Measurements from ENCODE around the gene SPDYA. TPM values are rescaled to one million over a fixed set of nuclear protein-coding genes. Genes with fewer than 3 reads are reported as not detected.
A peak's percentile ranks its signal among the peaks of the same experiment; 100 is the strongest.
"Not testable (repeated sequence)": the region's sequence is repeated elsewhere in the genome, so short reads cannot be mapped to it uniquely, and the experiment has no call there.

Gene SPDYA
- total RNA-seq, 4 donors from 2014 or later, result 0.78 to 3.1 (median 1.8) TPM

DNA sequence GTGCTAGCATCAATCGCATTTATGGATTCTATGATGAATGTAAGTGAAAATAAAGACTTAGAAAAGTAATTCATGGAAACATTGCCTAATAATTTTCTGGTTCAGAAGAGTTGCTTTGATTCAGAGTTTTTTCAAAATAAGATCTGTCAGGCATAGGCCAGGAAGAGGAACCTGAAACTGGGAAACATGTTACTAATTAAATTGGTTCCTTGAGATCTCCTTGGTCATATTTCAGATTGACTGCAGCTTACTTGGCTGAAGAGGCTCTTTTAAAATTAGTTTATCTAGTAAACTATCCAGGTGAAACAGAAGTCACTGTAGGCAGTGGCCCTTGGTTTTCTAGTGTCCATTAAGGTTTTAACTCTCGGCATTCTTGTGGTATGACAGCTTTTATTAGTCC, 31.6 kb upstream of the SPDYA start:
- no peak for DNase-seq
- H3K27me3 ChIP-seq, result no peaks in the 10 kb centered on the region
- H3K4me3 ChIP-seq (replicated peaks in 1 of 3), result no peak overlapping the region
- 63 to 65% methylated on average over 2 of the region's 2 CpGs for WGBS, 2 donors
- peaks cover 18 to 19% of the 10 kb centered on the region in 2 donors for H3K36me3 ChIP-seq
- intact Hi-C loops (cut with DNase I), result no loop called here
- H3K9me3 ChIP-seq, result no peaks in the 10 kb centered on the region
- H3K27ac ChIP-seq, result peak overlapping the region; percentile 15 to 61 (median 27)
- no peak for TF ChIP-seq POLR2A (IDR thresholded peaks at IDR 0.05)
- TF ChIP-seq, protein P1, sequence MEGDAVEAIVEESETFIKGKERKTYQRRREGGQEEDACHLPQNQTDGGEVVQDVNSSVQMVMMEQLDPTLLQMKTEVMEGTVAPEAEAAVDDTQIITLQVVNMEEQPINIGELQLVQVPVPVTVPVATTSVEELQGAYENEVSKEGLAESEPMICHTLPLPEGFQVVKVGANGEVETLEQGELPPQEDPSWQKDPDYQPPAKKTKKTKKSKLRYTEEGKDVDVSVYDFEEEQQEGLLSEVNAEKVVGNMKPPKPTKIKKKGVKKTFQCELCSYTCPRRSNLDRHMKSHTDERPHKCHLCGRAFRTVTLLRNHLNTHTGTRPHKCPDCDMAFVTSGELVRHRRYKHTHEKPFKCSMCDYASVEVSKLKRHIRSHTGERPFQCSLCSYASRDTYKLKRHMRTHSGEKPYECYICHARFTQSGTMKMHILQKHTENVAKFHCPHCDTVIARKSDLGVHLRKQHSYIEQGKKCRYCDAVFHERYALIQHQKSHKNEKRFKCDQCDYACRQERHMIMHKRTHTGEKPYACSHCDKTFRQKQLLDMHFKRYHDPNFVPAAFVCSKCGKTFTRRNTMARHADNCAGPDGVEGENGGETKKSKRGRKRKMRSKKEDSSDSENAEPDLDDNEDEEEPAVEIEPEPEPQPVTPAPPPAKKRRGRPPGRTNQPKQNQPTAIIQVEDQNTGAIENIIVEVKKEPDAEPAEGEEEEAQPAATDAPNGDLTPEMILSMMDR (IDR thresholded peaks at IDR 0.05), result no peak
- peaks cover 12 to 29% of the 10 kb centered on the region in 2 donors for H3K4me1 ChIP-seq

DNA sequence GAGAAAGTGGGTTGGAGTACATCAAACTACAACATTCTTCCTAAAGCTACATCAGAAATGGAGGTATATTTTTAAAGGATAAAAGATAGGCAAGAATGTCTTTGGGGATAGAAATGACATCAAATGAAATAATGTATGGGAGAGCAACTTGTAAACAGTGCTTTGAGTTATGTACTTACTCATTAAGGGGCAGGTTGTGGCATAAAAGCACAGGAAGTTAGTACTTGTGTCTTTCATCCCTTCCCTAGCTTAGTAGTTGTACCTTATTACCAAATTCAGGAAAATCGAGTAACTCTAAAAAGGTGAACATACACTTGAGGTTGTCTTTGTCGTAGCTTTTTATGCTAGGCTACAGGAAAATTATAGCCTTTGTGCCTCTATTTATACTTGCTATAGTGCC, 30.1 kb upstream of the SPDYA start:
- H3K9me3 ChIP-seq, result no peaks in the 10 kb centered on the region
- DNase-seq, result no peak
- WGBS, 2 donors, result 88 to 93% methylated on average over 2 of the region's 2 CpGs
- H3K27ac ChIP-seq, result no peak overlapping the region
- H3K4me1 ChIP-seq, result peaks cover 6 to 20% of the 10 kb centered on the region in 2 donors
- intact Hi-C loops (cut with DNase I), result no loop called here
- no peak overlapping the region for H3K4me3 ChIP-seq (replicated peaks in 1 of 3)
- TF ChIP-seq, protein P1 (IDR thresholded peaks at IDR 0.05), result no peak
- no peak for TF ChIP-seq POLR2A (IDR thresholded peaks at IDR 0.05)
- no peaks in the 10 kb centered on the region for H3K27me3 ChIP-seq
- H3K36me3 ChIP-seq, result peaks cover 20 to 22% of the 10 kb centered on the region in 2 donors

DNA sequence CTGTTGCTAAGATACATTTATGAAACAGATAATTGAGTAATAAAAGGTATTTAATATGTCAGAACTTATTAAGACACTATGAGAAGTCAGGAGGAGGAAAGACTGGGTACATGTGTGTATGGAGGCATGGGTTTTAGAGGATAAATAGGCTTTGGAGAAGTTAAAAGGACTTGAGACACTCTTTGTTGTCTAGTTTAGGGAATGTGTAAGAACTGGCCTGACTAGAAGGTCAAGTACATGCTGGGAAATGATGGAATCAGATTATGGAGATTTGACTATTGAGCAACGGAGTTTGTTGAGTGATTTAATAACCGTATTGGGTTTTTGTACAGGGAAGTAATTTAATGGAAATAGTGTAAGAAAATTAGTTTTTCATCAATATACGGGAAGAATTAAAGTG, 28.2 kb upstream of the SPDYA start:
- no peaks in the 10 kb centered on the region for H3K9me3 ChIP-seq
- TF ChIP-seq POLR2A (IDR thresholded peaks at IDR 0.05), result no peak
- TF ChIP-seq, protein P1 (IDR thresholded peaks at IDR 0.05), result no peak
- H3K4me3 ChIP-seq (replicated peaks in 1 of 3), result no peak overlapping the region
- peaks cover 6 to 15% of the 10 kb centered on the region in 2 donors for H3K4me1 ChIP-seq
- peaks cover 32 to 36% of the 10 kb centered on the region in 2 donors for H3K36me3 ChIP-seq
- no peak for DNase-seq
- no peaks in the 10 kb centered on the region for H3K27me3 ChIP-seq
- no peak overlapping the region for H3K27ac ChIP-seq
- intact Hi-C loops (cut with DNase I), result no loop called here
- 64 to 99% methylated on average over 3 of the region's 3 CpGs for WGBS, 2 donors

GRCh38 chr2:28784570-28784969, 26.1 kb upstream of the SPDYA start:
- H3K36me3 ChIP-seq, result peaks cover 48 to 50% of the 10 kb centered on the region in 2 donors
- intact Hi-C loops (cut with DNase I); H3K4me3 ChIP-seq (replicated peaks in 1 of 3); H3K9me3 ChIP-seq; H3K27me3 ChIP-seq; DNase-seq; H3K4me1 ChIP-seq: not testable (repeated sequence)
- 83 to 91% methylated on average over 7 of the region's 7 CpGs for WGBS, 2 donors
- peak overlapping the region in 1 of 3 donors; percentile 4 for H3K27ac ChIP-seq

GRCh38 chr2:28796620-28797019, 14.0 kb upstream of the SPDYA start:
- TF ChIP-seq POLR2A (IDR thresholded peaks at IDR 0.05), result no peak
- TF ChIP-seq, protein P1 (IDR thresholded peaks at IDR 0.05), result no peak
- Histone ChIP-seq H3K4me1 (no peaks in the 10 kb centered on the region), H3K27me3 (no peaks in the 10 kb centered on the region), H3K27ac (no peak overlapping the region), H3K4me3 (replicated peaks in 1 of 3) (no peak overlapping the region), H3K36me3 (peaks cover 21 to 50% of the 10 kb centered on the region in 2 donors), H3K9me3 (no peaks in the 10 kb centered on the region)
- WGBS, 2 donors, result 88 to 95% methylated on average over 4 of the region's 4 CpGs
- intact Hi-C loops (cut with DNase I), result no loop called here
- no peak for DNase-seq

GRCh38 chr2:28801726-28802125, 8.9 kb upstream of the SPDYA start:
- intact Hi-C loops (cut with DNase I), result no loop called here
- WGBS, 2 donors, result 93% methylated on average over 3 of the region's 3 CpGs
- no peak overlapping the region for H3K27ac ChIP-seq
- H3K27me3 ChIP-seq, result no peaks in the 10 kb centered on the region
- no peak for TF ChIP-seq POLR2A (IDR thresholded peaks at IDR 0.05)
- TF ChIP-seq, protein P1 (IDR thresholded peaks at IDR 0.05), result no peak
- DNase-seq, result no peak
- H3K4me3 ChIP-seq (replicated peaks in 1 of 3), result no peak overlapping the region
- no peaks in the 10 kb centered on the region for H3K4me1 ChIP-seq
- H3K36me3 ChIP-seq, result peaks cover 2 to 22% of the 10 kb centered on the region in 2 donors
- H3K9me3 ChIP-seq, result no peaks in the 10 kb centered on the region
